Measurements from ENCODE around the gene NOD1.

GRCh38 chr7:30448461-30449189 lies 30.0 kb downstream of the NOD1 start:
- TF ChIP-seq CTCF (IDR thresholded peaks at IDR 0.05) (no peak), POLR2A (IDR thresholded peaks at IDR 0.05) (no peak)
